ENCODE data around the gene SH3PXD2B. TPM values are rescaled to one million over a fixed set of nuclear protein-coding genes. Genes with fewer than 3 reads are reported as not detected.

The SH3PXD2B gene
- total RNA-seq, 6 experiments from 2014 or later, result 2.5 to 6.8 (median 5.2) TPM

DNA sequence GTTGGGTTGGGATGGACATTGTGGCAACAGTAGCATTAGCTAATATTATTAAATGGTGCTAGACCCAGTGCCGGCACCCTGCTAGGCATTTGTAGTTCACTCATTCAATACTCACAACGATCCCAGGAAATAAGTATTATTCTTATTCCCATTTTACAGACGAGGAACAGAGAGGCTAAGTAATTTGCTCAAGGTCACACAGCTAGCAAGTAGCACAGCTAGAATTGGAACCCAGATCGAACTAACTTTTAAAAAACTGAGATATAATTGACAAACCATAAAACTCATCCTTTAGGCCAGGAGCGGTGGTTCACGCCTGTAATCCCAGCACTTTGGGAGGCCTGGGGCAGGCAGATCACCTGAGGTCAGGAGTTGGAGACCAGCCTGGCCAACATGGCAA, 79.5 kb downstream of the SH3PXD2B start:
- intact Hi-C loops (cut with DNase I), result no loop called here

DNA sequence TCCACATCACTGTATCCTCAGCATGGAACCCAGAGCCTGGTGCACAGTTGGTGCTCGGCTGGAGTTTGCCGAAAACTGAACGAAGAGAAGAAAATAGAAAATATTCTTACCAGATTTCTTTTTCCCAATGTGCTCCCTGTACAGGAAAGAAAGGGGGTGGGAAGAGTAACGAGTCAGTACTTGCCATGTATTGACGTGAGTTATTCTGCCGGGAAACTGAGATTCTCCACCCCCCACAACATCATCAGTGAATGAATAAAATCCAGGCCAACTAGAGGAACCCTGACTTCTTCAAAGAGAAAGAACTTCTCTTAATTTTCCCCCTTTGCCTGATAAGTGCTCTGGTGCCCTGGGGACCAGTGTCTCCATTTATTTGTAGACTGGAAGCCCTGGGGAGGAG, 80.6 kb downstream of the SH3PXD2B start:
- H3K4me1 ChIP-seq, result no peaks in the 10 kb centered on the region
- no peak for DNase-seq
- WGBS (ENCODE audit: insufficient coverage, low coverage, low lambda C conversion rate, missing lambda C conversion rate), result 82% methylated on average over 4 of the region's 6 CpGs
- H3K36me3 ChIP-seq, result no peaks in the 10 kb centered on the region
- intact Hi-C loops (cut with DNase I), result no loop called here
- H3K27me3 ChIP-seq, result no peaks in the 10 kb centered on the region
- H3K27ac ChIP-seq, result no peak overlapping the region
- no peak for TF ChIP-seq POLR2A (IDR thresholded peaks at IDR 0.05)
- TF ChIP-seq, protein P1, sequence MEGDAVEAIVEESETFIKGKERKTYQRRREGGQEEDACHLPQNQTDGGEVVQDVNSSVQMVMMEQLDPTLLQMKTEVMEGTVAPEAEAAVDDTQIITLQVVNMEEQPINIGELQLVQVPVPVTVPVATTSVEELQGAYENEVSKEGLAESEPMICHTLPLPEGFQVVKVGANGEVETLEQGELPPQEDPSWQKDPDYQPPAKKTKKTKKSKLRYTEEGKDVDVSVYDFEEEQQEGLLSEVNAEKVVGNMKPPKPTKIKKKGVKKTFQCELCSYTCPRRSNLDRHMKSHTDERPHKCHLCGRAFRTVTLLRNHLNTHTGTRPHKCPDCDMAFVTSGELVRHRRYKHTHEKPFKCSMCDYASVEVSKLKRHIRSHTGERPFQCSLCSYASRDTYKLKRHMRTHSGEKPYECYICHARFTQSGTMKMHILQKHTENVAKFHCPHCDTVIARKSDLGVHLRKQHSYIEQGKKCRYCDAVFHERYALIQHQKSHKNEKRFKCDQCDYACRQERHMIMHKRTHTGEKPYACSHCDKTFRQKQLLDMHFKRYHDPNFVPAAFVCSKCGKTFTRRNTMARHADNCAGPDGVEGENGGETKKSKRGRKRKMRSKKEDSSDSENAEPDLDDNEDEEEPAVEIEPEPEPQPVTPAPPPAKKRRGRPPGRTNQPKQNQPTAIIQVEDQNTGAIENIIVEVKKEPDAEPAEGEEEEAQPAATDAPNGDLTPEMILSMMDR (IDR thresholded peaks at IDR 0.05), result no peak
- ATAC-seq, result no peak
- no peak overlapping the region for H3K4me3 ChIP-seq
- no peaks in the 10 kb centered on the region for H3K9me3 ChIP-seq

More for the DNA sequence above, 79.5 kb downstream of the SH3PXD2B start:
- Histone ChIP-seq H3K4me3 (no peak overlapping the region), H3K4me1 (no peaks in the 10 kb centered on the region), H3K9me3 (no peaks in the 10 kb centered on the region), H3K27me3 (no peaks in the 10 kb centered on the region), H3K36me3 (no peaks in the 10 kb centered on the region), H3K27ac (no peak overlapping the region)
- DNase-seq (no peak), ATAC-seq (no peak)
- 88% methylated on average over 6 of the region's 6 CpGs for WGBS (ENCODE audit: insufficient coverage, low coverage, low lambda C conversion rate, missing lambda C conversion rate)
- TF ChIP-seq, protein P1 (IDR thresholded peaks at IDR 0.05), result no peak
- no peak for TF ChIP-seq POLR2A (IDR thresholded peaks at IDR 0.05)

DNA sequence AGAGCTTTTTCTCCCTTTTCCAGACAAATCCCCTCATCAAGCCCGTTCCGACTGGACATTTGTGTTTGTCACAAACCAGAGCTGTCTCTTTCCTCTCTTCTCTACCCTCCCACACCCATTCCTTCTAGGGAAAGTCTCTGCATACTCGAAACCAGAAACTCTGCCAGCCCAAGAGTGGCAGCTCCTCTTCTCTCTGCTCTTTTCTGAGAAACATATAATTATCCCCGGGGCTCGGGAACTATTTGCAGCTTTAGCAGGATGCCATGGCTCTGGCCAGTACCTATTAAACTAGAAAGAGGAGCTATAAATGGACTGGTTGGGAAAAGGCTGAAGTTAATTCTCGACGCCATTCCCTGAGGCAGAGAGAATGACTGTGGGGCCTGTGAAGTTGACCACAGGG, 82.6 kb downstream of the SH3PXD2B start:
- DNase-seq, result no peak

DNA sequence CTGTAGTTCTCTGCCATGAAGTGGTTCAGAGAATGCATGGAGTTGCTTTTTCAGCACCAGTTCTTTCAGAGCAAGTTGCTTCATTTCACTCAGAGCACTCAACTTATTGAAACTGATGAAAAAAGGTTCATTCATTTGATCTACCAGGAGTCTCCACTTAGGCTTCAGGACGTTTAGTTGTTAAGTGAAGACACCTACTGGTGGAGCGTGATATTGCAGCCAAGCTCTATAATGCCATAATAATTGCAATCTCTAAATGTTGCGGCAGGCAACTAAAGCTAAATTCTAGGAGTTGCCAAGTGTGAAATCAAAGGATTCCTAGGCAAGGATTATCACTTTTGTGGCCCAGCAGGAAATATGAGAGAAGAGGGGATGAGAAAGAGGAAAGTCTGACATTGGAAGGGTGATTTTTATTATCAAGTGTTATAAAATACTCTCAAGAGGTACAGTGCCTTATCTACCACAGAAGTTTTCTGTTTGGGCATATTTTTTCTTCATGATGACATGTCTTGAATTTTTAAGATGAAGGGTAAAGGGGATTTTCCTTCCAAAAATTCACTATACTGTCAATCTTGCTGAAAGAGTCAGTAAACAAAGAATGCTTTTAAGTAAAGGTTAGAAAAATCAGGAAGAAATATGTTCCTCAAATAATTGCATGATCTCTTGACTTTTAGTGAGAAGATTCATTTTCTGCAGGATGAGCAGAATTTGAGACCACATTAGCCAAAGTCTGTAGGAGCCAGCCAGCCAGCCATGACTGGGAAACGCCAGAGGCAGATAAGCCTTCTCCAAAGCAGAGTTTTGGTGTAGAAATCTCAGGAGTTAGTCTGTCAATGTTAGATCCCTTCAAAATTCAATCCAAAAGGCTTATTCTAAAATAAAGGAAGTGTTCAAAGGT, 83.4 kb downstream of the SH3PXD2B start:
- Histone ChIP-seq H3K36me3 (no peaks in the 10 kb centered on the region), H3K27me3 (no peaks in the 10 kb centered on the region), H3K27ac (no peak overlapping the region), H3K4me3 (no peak overlapping the region), H3K4me1 (no peaks in the 10 kb centered on the region), H3K9me3 (no peaks in the 10 kb centered on the region)
- DNase-seq (no peak), ATAC-seq (peak in 3 of 4 donors; percentile 39 to 56 (median 56))
- no peak for TF ChIP-seq POLR2A (IDR thresholded peaks at IDR 0.05)
- TF ChIP-seq, protein P1 (IDR thresholded peaks at IDR 0.05), result peak; percentile 29 to 50 (median 34)
- intact Hi-C loops (cut with DNase I), result no loop called here
- 52% methylated on average over 3 of the region's 4 CpGs for WGBS (ENCODE audit: insufficient coverage, low coverage, low lambda C conversion rate, missing lambda C conversion rate)

More for the DNA sequence above, 82.6 kb downstream of the SH3PXD2B start:
- TF ChIP-seq POLR2A (IDR thresholded peaks at IDR 0.05), result no peak
- TF ChIP-seq, protein P1 (IDR thresholded peaks at IDR 0.05), result no peak
- no peaks in the 10 kb centered on the region for H3K27me3 ChIP-seq
- no peaks in the 10 kb centered on the region for H3K9me3 ChIP-seq
- intact Hi-C loops (cut with DNase I), result no loop called here
- ATAC-seq, result no peak
- 96% methylated on average over 7 of the region's 7 CpGs for WGBS (ENCODE audit: insufficient coverage, low coverage, low lambda C conversion rate, missing lambda C conversion rate)
- H3K36me3 ChIP-seq, result no peaks in the 10 kb centered on the region
- H3K4me1 ChIP-seq, result no peaks in the 10 kb centered on the region
- H3K27ac ChIP-seq, result no peak overlapping the region
- no peak overlapping the region for H3K4me3 ChIP-seq

Measured in right lobe of liver (tissue), 6 donors.